ENCODE measurements around the gene SMARCAL1. TPM values are rescaled to one million over a fixed set of nuclear protein-coding genes. Genes with fewer than 3 reads are reported as not detected.

SMARCAL1 gene
- total RNA-seq, 6 donors from 2014 or later: 10.5 to 29.3 (median 18.3) TPM

DNA sequence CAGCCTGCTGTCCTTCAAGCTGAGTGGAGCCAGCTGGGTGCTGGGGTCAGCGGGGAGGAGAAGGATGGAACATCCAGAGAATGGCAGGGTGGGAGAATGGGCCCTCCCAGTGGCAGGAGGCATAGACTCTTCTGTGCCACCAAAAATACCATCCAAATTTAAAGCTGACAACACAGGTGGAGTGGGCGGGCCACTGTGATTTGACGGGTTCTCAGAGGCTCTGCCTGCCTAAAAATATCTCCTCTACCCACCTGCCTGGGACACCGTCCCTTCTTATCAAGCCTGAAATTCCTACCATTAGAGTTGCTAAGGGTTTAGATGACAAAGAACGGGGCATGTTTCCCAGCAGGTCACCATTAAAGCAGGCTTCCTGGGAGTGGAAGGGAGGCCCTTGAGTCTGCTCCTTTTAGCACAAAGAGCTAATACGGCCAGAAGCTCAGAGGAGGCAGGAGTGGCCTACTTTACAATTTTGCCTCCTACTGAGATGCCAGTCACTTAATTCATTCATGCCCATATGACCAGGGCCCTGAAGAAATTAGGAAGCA is 20.2 kb upstream of the SMARCAL1 start:
- H3K4me1 ChIP-seq: no peaks in the 10 kb centered on the region
- no peaks in the 10 kb centered on the region for H3K27me3 ChIP-seq
- no peak for DNase-seq
- no peaks in the 10 kb centered on the region for H3K36me3 ChIP-seq
- ATAC-seq (ENCODE audit: low FRiP score in 2 of 2): no peak
- H3K4me3 ChIP-seq: no peak overlapping the region
- TF ChIP-seq, protein P1, sequence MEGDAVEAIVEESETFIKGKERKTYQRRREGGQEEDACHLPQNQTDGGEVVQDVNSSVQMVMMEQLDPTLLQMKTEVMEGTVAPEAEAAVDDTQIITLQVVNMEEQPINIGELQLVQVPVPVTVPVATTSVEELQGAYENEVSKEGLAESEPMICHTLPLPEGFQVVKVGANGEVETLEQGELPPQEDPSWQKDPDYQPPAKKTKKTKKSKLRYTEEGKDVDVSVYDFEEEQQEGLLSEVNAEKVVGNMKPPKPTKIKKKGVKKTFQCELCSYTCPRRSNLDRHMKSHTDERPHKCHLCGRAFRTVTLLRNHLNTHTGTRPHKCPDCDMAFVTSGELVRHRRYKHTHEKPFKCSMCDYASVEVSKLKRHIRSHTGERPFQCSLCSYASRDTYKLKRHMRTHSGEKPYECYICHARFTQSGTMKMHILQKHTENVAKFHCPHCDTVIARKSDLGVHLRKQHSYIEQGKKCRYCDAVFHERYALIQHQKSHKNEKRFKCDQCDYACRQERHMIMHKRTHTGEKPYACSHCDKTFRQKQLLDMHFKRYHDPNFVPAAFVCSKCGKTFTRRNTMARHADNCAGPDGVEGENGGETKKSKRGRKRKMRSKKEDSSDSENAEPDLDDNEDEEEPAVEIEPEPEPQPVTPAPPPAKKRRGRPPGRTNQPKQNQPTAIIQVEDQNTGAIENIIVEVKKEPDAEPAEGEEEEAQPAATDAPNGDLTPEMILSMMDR (IDR thresholded peaks at IDR 0.05): no peak
- TF ChIP-seq POLR2A (IDR thresholded peaks at IDR 0.05) (no peak), POLR2AphosphoS5 (IDR thresholded peaks at IDR 0.05) (no peak), EP300 (IDR thresholded peaks at IDR 0.05) (no peak)
- no peak overlapping the region for H3K27ac ChIP-seq
- WGBS, 2 donors: 88 to 91% methylated on average over 6 of the region's 6 CpGs
- H3K9me3 ChIP-seq: no peaks in the 10 kb centered on the region

DNA sequence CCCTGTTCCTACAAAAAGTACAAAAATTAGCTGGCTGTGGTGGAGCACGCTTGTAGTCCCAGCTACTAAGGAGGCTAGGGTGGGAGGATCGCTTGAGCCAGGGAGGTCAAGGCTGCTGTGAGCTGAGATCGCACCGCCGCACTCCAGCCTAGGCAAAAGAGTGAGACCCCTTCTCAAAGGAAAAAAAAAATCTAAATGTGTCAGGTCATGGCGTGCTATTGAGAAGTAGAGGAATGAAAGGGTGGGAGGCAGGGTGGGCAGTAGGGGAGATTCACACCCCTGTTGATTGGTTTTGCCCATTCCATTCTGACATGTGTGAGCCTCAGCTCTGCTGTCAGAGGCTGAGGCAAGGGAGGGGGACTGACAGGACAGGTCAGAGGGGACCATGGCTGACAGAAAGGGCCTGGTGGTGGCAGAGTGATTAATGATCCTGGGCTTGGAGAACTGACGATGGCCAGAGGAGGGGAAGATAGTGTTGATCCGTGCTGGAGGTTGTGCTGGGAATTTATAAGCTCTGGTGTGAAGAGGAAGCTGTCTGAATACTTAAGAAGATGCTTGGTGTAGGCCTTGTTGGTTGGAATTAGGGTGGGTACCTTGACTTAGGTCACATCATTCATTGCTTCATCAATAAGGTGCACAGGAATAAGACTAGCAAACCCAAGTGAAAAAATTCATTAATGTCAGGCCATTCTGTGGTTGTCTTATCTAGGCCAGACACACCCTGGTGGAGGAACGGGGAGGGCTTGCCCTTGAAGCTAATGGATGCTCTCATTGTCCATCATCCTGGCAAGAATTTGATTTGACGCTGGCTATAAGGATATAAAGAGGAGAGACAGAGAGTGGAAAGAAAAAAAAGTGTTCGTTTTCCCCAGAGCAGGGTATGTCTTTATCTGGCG is 19.1 kb upstream of the SMARCAL1 start:
- no peak for DNase-seq
- Histone ChIP-seq H3K27me3 (no peaks in the 10 kb centered on the region), H3K9me3 (no peaks in the 10 kb centered on the region), H3K4me1 (no peaks in the 10 kb centered on the region), H3K4me3 (no peak overlapping the region), H3K27ac (no peak overlapping the region), H3K36me3 (no peaks in the 10 kb centered on the region)
- 77 to 84% methylated on average over 12 of the region's 12 CpGs for WGBS, 2 donors
- TF ChIP-seq EP300 (IDR thresholded peaks at IDR 0.05) (no peak), POLR2AphosphoS5 (IDR thresholded peaks at IDR 0.05) (no peak), POLR2A (IDR thresholded peaks at IDR 0.05) (no peak)
- TF ChIP-seq, protein P1 (IDR thresholded peaks at IDR 0.05): no peak
- no peak for ATAC-seq (ENCODE audit: low FRiP score in 2 of 2)

DNA sequence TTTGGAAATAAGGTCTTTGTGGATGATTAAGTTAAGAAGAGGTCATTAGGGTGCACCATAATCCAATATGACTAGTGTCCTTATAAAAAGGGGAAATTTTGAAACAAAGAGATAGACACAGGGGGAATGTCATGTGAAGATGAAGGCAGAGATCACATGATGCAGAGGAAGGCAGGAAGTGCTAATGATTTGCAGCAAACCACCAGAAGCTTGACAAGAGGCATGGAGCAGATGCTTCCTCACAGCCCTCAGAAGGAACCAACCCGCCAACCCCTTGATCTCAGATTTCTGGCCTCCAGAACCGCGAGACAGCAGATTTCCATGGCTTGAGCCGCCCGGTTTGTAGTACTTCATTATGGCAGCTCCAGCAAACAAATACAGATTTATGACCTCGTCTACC is 17.4 kb upstream of the SMARCAL1 start:
- no peaks in the 10 kb centered on the region for H3K27me3 ChIP-seq
- peak in 1 of 2 donors; percentile 41 for ATAC-seq (ENCODE audit: low FRiP score in 2 of 2)
- H3K27ac ChIP-seq: peak overlapping the region in 1 of 4 donors; percentile 26
- H3K9me3 ChIP-seq: no peaks in the 10 kb centered on the region
- H3K36me3 ChIP-seq: no peaks in the 10 kb centered on the region
- H3K4me3 ChIP-seq: no peak overlapping the region
- no peak for TF ChIP-seq POLR2AphosphoS5 (IDR thresholded peaks at IDR 0.05)
- peak in 1 of 4 donors; percentile 44 for TF ChIP-seq POLR2A (IDR thresholded peaks at IDR 0.05)
- DNase-seq: no peak
- H3K4me1 ChIP-seq: no peaks in the 10 kb centered on the region
- WGBS, 2 donors: 54 to 84% methylated on average over 6 of the region's 6 CpGs

DNA sequence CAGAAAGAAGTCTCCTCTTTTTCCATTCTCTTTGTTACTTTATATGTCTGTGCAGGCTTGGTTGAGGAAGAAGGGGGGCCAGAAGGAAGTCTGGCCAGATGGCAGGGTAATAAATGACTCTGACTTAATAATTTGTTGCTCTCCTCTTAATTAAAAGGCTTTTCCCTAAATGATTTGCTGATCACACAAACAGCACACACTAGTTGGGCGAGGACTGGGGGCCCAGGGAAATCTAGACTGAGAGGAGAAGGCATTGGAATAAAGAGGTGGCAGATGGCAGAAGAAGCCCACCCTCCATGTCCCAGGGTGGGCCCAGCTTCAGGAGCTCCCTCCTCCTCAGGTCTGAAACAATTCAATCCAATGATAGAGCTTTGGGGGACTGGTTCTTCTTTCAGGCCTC is 12.7 kb upstream of the SMARCAL1 start:
- Histone ChIP-seq H3K36me3 (no peaks in the 10 kb centered on the region), H3K27me3 (no peaks in the 10 kb centered on the region), H3K4me1 (no peaks in the 10 kb centered on the region), H3K9me3 (no peaks in the 10 kb centered on the region), H3K4me3 (no peak overlapping the region), H3K27ac (no peak overlapping the region)
- no peak for DNase-seq
- TF ChIP-seq POLR2A (IDR thresholded peaks at IDR 0.05) (no peak), EP300 (IDR thresholded peaks at IDR 0.05) (no peak), POLR2AphosphoS5 (IDR thresholded peaks at IDR 0.05) (no peak)
- TF ChIP-seq, protein P1 (IDR thresholded peaks at IDR 0.05): no peak
- 64 to 76% methylated on average over 1 of the region's 1 CpG for WGBS, 2 donors
- no peak for ATAC-seq (ENCODE audit: low FRiP score in 2 of 2)

DNA sequence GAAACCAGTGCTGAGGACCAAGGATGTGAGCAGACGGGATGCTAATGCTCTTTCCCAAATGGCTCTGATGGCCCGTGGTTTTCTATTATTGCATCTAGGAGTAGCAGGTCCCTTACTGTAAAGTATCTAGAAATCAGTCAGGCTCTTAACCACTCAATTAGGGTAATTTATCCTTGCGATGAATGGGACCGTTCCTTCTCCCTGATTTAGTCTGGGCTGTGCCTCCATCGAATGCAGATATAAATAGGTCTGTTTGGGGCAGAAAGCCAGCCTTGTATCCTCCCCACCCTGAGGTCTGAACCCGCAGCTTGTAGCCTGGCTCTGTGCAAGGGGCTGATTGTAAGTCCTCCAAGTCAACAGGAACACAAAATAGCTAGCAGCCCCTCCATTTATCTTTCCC is 9.5 kb upstream of the SMARCAL1 start:
- Histone ChIP-seq H3K9me3 (no peaks in the 10 kb centered on the region), H3K27me3 (no peaks in the 10 kb centered on the region), H3K36me3 (no peaks in the 10 kb centered on the region), H3K4me3 (no peak overlapping the region), H3K27ac (no peak overlapping the region), H3K4me1 (no peaks in the 10 kb centered on the region)
- TF ChIP-seq, protein P1 (IDR thresholded peaks at IDR 0.05): no peak
- DNase-seq (no peak), ATAC-seq (ENCODE audit: low FRiP score in 2 of 2) (no peak)
- WGBS, 2 donors: 75 to 80% methylated on average over 6 of the region's 6 CpGs
